ENCODE data around the gene ZNF580. TPM values are rescaled to one million over a fixed set of nuclear protein-coding genes. Genes with fewer than 3 reads are reported as not detected.

Gene ZNF580
- total RNA-seq, 1 donor from 2014 or later: 2.8 TPM

DNA sequence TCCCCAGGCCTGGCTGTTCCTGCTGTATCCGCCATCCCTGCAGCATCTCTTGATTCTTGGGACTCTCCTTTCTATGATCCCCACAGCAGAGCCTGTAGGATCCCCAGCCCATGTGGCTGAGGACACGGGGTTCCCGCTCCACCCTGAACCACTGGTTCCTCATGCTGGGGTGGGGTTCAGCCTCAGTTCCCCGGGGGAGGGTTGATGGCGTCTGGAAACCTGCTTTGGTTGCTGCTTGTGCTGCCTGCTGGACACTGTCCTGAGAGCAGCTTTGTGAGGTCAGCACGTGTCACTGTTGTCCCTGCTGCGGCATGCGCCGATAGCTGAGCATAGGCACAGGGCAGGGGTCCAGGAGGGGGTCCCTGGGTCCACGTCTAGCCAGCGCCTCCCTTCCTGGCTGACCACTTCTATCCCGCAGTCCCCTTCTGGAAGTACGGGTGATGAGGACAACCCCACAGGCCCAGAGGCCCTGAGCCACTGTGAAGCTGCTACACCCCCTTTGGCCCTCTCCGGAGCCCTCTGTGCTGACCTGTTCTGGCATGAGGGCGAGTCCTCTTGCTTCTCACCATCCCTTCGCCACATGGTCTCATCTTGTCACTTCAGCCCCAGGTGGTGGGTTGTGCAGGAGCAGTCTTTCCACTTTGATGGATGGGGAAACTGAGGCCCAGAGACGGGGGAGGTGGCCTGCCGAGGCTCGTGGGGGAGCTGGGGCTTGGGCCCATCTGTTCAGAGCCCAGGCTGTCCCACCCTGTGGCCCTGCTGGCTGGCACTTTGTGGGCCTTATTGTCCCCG is 39.7 kb downstream of the ZNF580 start:
- Mint-ChIP-seq H3K9me3 (no peaks in the 10 kb centered on the region), H3K36me3 (peaks cover 8% of the 10 kb centered on the region), H3K27ac (no peak overlapping the region), H3K27me3 (ENCODE audit: insufficient read depth, low read depth) (peaks cover 4% of the 10 kb centered on the region), H3K4me1 (peaks cover 11% of the 10 kb centered on the region), H3K4me3 (no peak overlapping the region)
- peaks cover 53% of the 10 kb centered on the region for H3K79me2 ChIP-seq (ENCODE audit: low read depth)
- no peak overlapping the region for H3K4me2 ChIP-seq
- H3K27me3 ChIP-seq: no peaks in the 10 kb centered on the region
- H3K4me1 ChIP-seq: peaks cover 10% of the 10 kb centered on the region
- no peak for DNase-seq (ENCODE audit: low spot score)
- H3K27ac ChIP-seq: no peak overlapping the region
- no peak overlapping the region for H3K9ac ChIP-seq
- H4K20me1 ChIP-seq (ENCODE audit: low read depth): peaks cover 27% of the 10 kb centered on the region
- H3K9me3 ChIP-seq (ENCODE audit: low read depth): no peaks in the 10 kb centered on the region
- TF ChIP-seq, protein P1, sequence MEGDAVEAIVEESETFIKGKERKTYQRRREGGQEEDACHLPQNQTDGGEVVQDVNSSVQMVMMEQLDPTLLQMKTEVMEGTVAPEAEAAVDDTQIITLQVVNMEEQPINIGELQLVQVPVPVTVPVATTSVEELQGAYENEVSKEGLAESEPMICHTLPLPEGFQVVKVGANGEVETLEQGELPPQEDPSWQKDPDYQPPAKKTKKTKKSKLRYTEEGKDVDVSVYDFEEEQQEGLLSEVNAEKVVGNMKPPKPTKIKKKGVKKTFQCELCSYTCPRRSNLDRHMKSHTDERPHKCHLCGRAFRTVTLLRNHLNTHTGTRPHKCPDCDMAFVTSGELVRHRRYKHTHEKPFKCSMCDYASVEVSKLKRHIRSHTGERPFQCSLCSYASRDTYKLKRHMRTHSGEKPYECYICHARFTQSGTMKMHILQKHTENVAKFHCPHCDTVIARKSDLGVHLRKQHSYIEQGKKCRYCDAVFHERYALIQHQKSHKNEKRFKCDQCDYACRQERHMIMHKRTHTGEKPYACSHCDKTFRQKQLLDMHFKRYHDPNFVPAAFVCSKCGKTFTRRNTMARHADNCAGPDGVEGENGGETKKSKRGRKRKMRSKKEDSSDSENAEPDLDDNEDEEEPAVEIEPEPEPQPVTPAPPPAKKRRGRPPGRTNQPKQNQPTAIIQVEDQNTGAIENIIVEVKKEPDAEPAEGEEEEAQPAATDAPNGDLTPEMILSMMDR (IDR thresholded peaks at IDR 0.05): no peak
- TF ChIP-seq EZH2phosphoT487 (IDR thresholded peaks at IDR 0.05): no peak
- no peak for TF ChIP-seq EZH2 (IDR thresholded peaks at IDR 0.05)
- H3K4me3 ChIP-seq: no peak overlapping the region
- no peak overlapping the region for H2AFZ ChIP-seq (replicated peaks)
- no peaks in the 10 kb centered on the region for H3F3A ChIP-seq (ENCODE audit: low read depth)
- no peaks in the 10 kb centered on the region for H3K36me3 ChIP-seq

DNA sequence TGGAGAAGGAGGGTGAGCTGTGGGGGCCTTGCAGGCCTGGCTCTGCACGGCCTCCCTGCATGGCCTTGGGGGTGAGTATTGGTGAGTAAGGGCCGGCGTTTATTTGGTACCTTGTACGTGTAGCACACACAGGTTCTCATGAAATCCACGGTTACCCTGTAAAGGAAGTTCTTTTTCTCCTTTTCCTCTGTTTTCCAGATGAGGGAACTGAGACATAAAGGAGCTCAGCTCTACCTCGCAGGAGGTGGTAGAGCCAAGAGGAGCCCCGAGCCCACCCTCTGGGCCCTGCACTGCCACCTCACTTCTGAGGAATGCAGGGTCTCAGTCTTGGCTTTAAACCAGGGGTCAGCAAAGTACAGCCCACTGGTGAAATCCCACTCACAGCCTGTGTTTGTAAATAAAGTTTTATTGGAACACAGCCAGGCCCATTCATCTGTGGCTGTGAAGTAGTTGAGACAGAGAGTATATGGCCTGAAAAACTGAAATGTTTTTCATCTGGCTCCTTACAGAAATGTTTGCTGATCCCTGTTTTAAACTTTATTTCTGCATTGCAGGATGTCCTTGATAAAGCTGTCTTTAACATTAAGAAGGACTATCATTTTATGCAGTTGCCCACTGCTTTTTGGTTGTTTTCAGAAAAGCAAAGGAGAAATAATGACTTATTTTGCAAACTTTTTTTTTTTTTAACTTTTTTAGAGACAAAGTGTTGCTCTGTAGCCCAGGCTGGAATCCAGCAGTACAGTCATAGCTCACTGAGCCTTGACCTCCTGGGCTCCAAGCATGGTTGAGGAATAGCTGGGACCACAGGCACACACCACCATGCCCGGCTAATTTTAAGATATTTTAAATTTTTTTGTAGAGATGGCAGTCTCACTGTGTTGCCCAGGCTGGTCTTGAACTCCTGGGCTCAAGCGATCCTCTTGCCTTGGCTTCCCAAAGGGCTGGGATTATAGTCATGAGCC is 40.6 kb downstream of the ZNF580 start:
- Histone ChIP-seq H3K4me2 (no peak overlapping the region), H3K9ac (no peak overlapping the region), H2AFZ (replicated peaks) (no peak overlapping the region), H3K27me3 (no peaks in the 10 kb centered on the region), H3K27ac (no peak overlapping the region), H4K20me1 (ENCODE audit: low read depth) (peaks cover 23% of the 10 kb centered on the region), H3K36me3 (no peaks in the 10 kb centered on the region), H3K79me2 (ENCODE audit: low read depth) (peaks cover 44% of the 10 kb centered on the region), H3F3A (ENCODE audit: low read depth) (no peaks in the 10 kb centered on the region), H3K9me3 (ENCODE audit: low read depth) (no peaks in the 10 kb centered on the region), H3K4me3 (no peak overlapping the region), H3K4me1 (peaks cover 5% of the 10 kb centered on the region)
- no peak for DNase-seq (ENCODE audit: low spot score)
- no peak overlapping the region for H3K27ac Mint-ChIP-seq
- H3K27me3 Mint-ChIP-seq (ENCODE audit: insufficient read depth, low read depth): peaks cover 2% of the 10 kb centered on the region
- H3K4me1 Mint-ChIP-seq: peaks cover 4% of the 10 kb centered on the region
- no peak overlapping the region for H3K4me3 Mint-ChIP-seq
- H3K36me3 Mint-ChIP-seq: peaks cover 5% of the 10 kb centered on the region
- TF ChIP-seq, protein P1 (IDR thresholded peaks at IDR 0.05): no peak
- TF ChIP-seq EZH2 (IDR thresholded peaks at IDR 0.05) (no peak), EZH2phosphoT487 (IDR thresholded peaks at IDR 0.05) (no peak)
- no peaks in the 10 kb centered on the region for H3K9me3 Mint-ChIP-seq

DNA sequence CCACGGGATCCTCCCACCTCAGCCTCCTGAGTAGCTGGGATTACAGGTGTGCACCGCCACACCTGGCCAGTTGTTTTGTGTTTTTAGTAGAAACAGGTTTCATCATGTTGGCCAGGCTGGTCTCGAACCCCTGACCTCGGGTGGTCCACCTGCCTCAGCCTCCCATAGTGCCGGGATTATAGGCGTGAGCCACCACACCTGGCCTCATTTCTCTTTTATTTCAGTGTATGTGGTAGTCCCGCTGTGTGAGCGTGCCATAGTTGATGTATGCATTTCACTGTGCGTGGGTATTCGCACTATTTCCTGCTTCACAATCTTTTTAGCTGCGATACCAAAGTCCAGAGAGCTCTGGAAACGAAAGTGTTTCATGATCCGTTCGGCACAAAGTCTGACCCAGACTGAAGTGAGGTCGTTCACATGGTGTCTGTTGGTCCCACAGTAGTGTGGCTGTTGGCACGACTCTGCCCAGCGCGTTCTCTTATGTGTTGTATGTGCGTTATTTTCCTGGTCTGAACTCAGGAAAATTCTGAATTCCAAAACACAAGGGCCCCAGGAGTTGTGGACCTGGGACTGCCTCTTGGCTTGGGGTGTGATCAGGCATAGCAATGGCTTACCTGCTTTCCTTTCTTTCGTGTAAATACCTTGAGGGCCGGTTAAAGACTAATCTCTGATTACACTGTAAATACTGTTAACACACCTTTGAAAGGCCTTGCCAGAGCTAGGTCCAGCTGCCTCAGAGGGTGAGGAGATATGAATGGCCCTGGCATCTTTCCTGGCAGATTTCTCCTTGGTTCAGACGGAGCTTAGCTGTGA is 42.9 kb downstream of the ZNF580 start:
- no peaks in the 10 kb centered on the region for H3K36me3 ChIP-seq
- H3K4me3 ChIP-seq: no peak overlapping the region
- peaks cover 5% of the 10 kb centered on the region for H3K36me3 Mint-ChIP-seq
- H3K27ac ChIP-seq: no peak overlapping the region
- H3K27me3 Mint-ChIP-seq (ENCODE audit: insufficient read depth, low read depth): no peaks in the 10 kb centered on the region
- H3K9me3 Mint-ChIP-seq: no peaks in the 10 kb centered on the region
- no peaks in the 10 kb centered on the region for H3F3A ChIP-seq (ENCODE audit: low read depth)
- no peak overlapping the region for H3K9ac ChIP-seq
- peaks cover 13% of the 10 kb centered on the region for H4K20me1 ChIP-seq (ENCODE audit: low read depth)
- H3K9me3 ChIP-seq (ENCODE audit: low read depth): no peaks in the 10 kb centered on the region
- no peak overlapping the region for H3K27ac Mint-ChIP-seq
- no peaks in the 10 kb centered on the region for H3K27me3 ChIP-seq
- H2AFZ ChIP-seq (replicated peaks): no peak overlapping the region
- TF ChIP-seq EZH2phosphoT487 (IDR thresholded peaks at IDR 0.05) (no peak), EZH2 (IDR thresholded peaks at IDR 0.05) (no peak)
- TF ChIP-seq, protein P1 (IDR thresholded peaks at IDR 0.05): no peak
- no peaks in the 10 kb centered on the region for H3K4me1 ChIP-seq
- no peak overlapping the region for H3K4me2 ChIP-seq
- no peak overlapping the region for H3K4me3 Mint-ChIP-seq
- H3K79me2 ChIP-seq (ENCODE audit: low read depth): peaks cover 23% of the 10 kb centered on the region
- no peak for DNase-seq (ENCODE audit: low spot score)
- no peaks in the 10 kb centered on the region for H3K4me1 Mint-ChIP-seq

Data from neural progenitor cell (in vitro differentiated cells).